SK-N-SH (cell line): Measurements from ENCODE around the gene PEX11G. TPM values are rescaled to one million over a fixed set of nuclear protein-coding genes. Genes with fewer than 3 reads are reported as not detected.

Experiments used
- CTCF ChIA-PET: fragments of 300-600, 350-600 bp; formaldehyde crosslinking; extraction: SDS; loops from one replicate; lab custom pipeline; 2021; lab: Yijun Ruan, JAX
- POLR2A ChIA-PET: fragments of 350-600 bp; sonication (Branson Sonifier 250); formaldehyde crosslinking; extraction: SDS; loops from one replicate; lab custom pipeline; 2020; ENCODE audit warnings: antibody characterized with exemption, inconsistent platforms; lab: Yijun Ruan, JAX
- DNase-seq: peaks from one replicate; pipeline ENCODE4 v3.0.0; 2012
- H2AFZ ChIP-seq: fragments of 200-600 bp; sonication (generic); 2 replicates; pipeline ENCODE4 v1.8.1; 2016; ENCODE audit warnings: antibody characterized with exemption, mild to moderate bottlenecking, low read depth
- H3F3A ChIP-seq: fragments of 200-600 bp; sonication (generic); replicated peaks from 2 replicates; pipeline ENCODE3; 2016; ENCODE audit warnings: antibody characterized with exemption, mild to moderate bottlenecking; ENCODE audit not compliant: insufficient read depth
- H3K27ac ChIP-seq, 2 experiments: fragments of 200-500 bp in 1 of 2; fragments of 200-600 bp in 1 of 2; sonication (Bioruptor generic) in 1 of 2; sonication (generic), shearing (Covaris generic) in 1 of 2; 2 replicates each; pipeline versions ENCODE4 v1.5.1 to v1.6.1; 2014 to 2016; ENCODE audit warnings: low read depth in 2 of 2, inconsistent platforms in 1 of 2, low read length in 1 of 2, mild to moderate bottlenecking in 1 of 2, mixed read lengths in 1 of 2
- H3K27me3 ChIP-seq: fragments of 200-600 bp; sonication (generic), shearing (Covaris generic); 2 replicates; pipeline ENCODE4 v1.6.1; 2016; ENCODE audit warnings: mixed run types; ENCODE audit not compliant: insufficient read depth
- H3K36me3 ChIP-seq, 2 experiments: fragments of 200-500 bp in 1 of 2; fragments of 200-600 bp in 1 of 2; sonication (Bioruptor generic) in 1 of 2; sonication (generic) in 1 of 2; replicated peaks in 1 of 2; 2 replicates each; pipeline versions ENCODE3 to v1.5.1; 2014 to 2016; ENCODE audit warnings: low read length in 1 of 2, mild to moderate bottlenecking in 1 of 2; ENCODE audit not compliant: insufficient read depth in 2 of 2, control insufficient read depth in 1 of 2
- H3K4me1 ChIP-seq, 2 experiments: fragments of 200-500 bp in 1 of 2; fragments of 200-600 bp in 1 of 2; sonication (Bioruptor generic) in 1 of 2; sonication (generic), shearing (Covaris generic) in 1 of 2; 2 replicates each; pipeline versions ENCODE4 v1.5.1 to v1.6.1; 2014 to 2016; ENCODE audit warnings: low read depth in 1 of 2, low read length in 1 of 2, mixed run types in 1 of 2; ENCODE audit not compliant: insufficient read depth in 2 of 2, control insufficient read depth in 1 of 2
- H3K4me2 ChIP-seq: fragments of 200-600 bp; sonication (generic), shearing (Covaris generic); 2 replicates; pipeline ENCODE4 v1.6.1; 2017; ENCODE audit warnings: mixed run types
- H3K4me3 ChIP-seq, 2 experiments: fragments of 200-500 bp in 1 of 2; fragments of 200-600 bp in 1 of 2; sonication (Bioruptor generic) in 1 of 2; sonication (generic), shearing (Covaris generic) in 1 of 2; 2 replicates each; pipeline versions ENCODE4 v1.5.1 to v1.8.1; 2014 to 2016; ENCODE audit warnings: low read depth in 2 of 2, inconsistent platforms in 1 of 2, low read length in 1 of 2, mild to moderate bottlenecking in 1 of 2, mixed read lengths in 1 of 2, moderate library complexity in 1 of 2
- H3K79me2 ChIP-seq: fragments of 200-600 bp; sonication (generic); 2 replicates; pipeline ENCODE4 v1.8.1; 2017; ENCODE audit warnings: mild to moderate bottlenecking; ENCODE audit not compliant: insufficient read depth
- H3K9ac ChIP-seq: fragments of 200-600 bp; sonication (generic); 2 replicates; pipeline ENCODE4 v1.6.1; 2017; ENCODE audit warnings: mixed run types
- H3K9me2 ChIP-seq: fragments of 200-600 bp; sonication (generic); 2 replicates; pipeline ENCODE4 v1.6.1; 2017; ENCODE audit warnings: mixed run types
- H3K9me3 ChIP-seq: fragments of 200-600 bp; sonication (generic); 2 replicates; pipeline ENCODE4 v1.6.1; 2017; ENCODE audit warnings: mixed run types, mild to moderate bottlenecking, moderate library complexity
- H4K20me1 ChIP-seq: fragments of 200-600 bp; sonication (generic); 2 replicates; pipeline ENCODE4 v1.6.1; 2017; ENCODE audit warnings: mild to moderate bottlenecking, mixed run types; ENCODE audit not compliant: insufficient read depth
- CHD2 ChIP-seq: fragments of 150-350 bp; IDR thresholded peaks from 2 replicates; pipeline ENCODE4 v1.6.1; 2018; ENCODE audit warnings: low read length; ENCODE audit not compliant: partially characterized antibody
- EP300 ChIP-seq, 2 experiments: IDR thresholded peaks; 2 replicates each; pipeline versions ENCODE4 v1.4.0 to v1.6.1; 2012; ENCODE audit warnings: borderline replicate concordance in 1 of 2, low read depth in 1 of 2, low read length in 1 of 2
- EZH2phosphoT487 ChIP-seq: fragments of 200-600 bp; sonication (generic); IDR thresholded peaks from 2 replicates; pipeline ENCODE4 v1.6.1; 2017; ENCODE audit warnings: low read depth, mixed run types, mild to moderate bottlenecking, antibody characterized with exemption, moderate library complexity, borderline replicate concordance
- FOSL2 ChIP-seq: IDR thresholded peaks from 2 replicates; pipeline ENCODE4 v1.4.0; 2012; ENCODE audit warnings: low read depth, mild to moderate bottlenecking, moderate library complexity, borderline replicate concordance
- FOXM1 ChIP-seq: IDR thresholded peaks from 2 replicates; pipeline ENCODE4 v1.4.0; 2012; ENCODE audit warnings: low read depth, mild to moderate bottlenecking
- GATA2 ChIP-seq: sonication (generic); formaldehyde crosslinking; IDR thresholded peaks from 2 replicates; pipeline ENCODE4 v1.5.0; 2020; ENCODE audit warnings: mild to moderate bottlenecking, missing genetic modification reagents
- NRF1 ChIP-seq: IDR thresholded peaks from 2 replicates; pipeline ENCODE4 v1.6.1; 2012; ENCODE audit warnings: low read depth, mild to moderate bottlenecking, low read length
- POLR2AphosphoS5 ChIP-seq: IDR thresholded peaks from 2 replicates; pipeline ENCODE4 v1.6.1; 2012; ENCODE audit warnings: low read depth, low read length
- RAD21 ChIP-seq: IDR thresholded peaks from 2 replicates; pipeline ENCODE4 v1.6.1; 2012; ENCODE audit warnings: mild to moderate bottlenecking, low read length
- RCOR1 ChIP-seq: fragments of 150-350 bp; IDR thresholded peaks from 2 replicates; pipeline ENCODE4 v1.6.1; 2017; ENCODE audit warnings: antibody characterized with exemption, low read length
- RFX5 ChIP-seq: IDR thresholded peaks from 2 replicates; pipeline ENCODE4 v1.6.1; 2012; ENCODE audit warnings: mild to moderate bottlenecking, improper control_type of control experiment, low read length
- RXRA ChIP-seq: IDR thresholded peaks from 2 replicates; pipeline ENCODE4 v1.4.0; 2012; ENCODE audit warnings: low read depth, mild to moderate bottlenecking, borderline replicate concordance
- SMC3 ChIP-seq: IDR thresholded peaks from 2 replicates; pipeline ENCODE4 v1.6.1; 2012; ENCODE audit warnings: low read depth, low read length, improper control_type of control experiment
- TAF1 ChIP-seq: IDR thresholded peaks from 2 replicates; pipeline ENCODE4 v1.6.1; 2012; ENCODE audit warnings: low read depth, mild to moderate bottlenecking, low read length, moderate library complexity, borderline replicate concordance
- YY1 ChIP-seq: IDR thresholded peaks from 2 replicates; pipeline ENCODE4 v1.4.0; 2012; ENCODE audit warnings: low read depth, mild to moderate bottlenecking
- WGBS: methylation state at CpG from one replicate; pipeline ENCODE4 v1.1.6; 2017; ENCODE audit warnings: low lambda C conversion rate; 5-methylcytosine and 5-hydroxymethylcytosine counted together
- polyA plus RNA-seq, 3 experiments: library from polyadenylated mRNA; depleted of rRNA; stranded (reverse); fragments of >200 nt; gene quantifications; 2 replicates each; pipeline ENCODE4 v1.2.3, GENCODE V29; 2012
- TF ChIP-seq, protein P1 (sequence below): IDR thresholded peaks from 2 replicates; pipeline ENCODE4 v1.4.0; 2012; ENCODE audit warnings: low read depth, borderline replicate concordance
- TF ChIP-seq, protein P2 (sequence below): IDR thresholded peaks from 2 replicates; pipeline ENCODE4 v1.4.0; 2012; ENCODE audit warnings: low read depth
- TF ChIP-seq, protein P3 (sequence below): fragments of 200-600 bp; sonication (generic); IDR thresholded peaks from 2 replicates; pipeline ENCODE4 v1.6.1; 2017; ENCODE audit warnings: antibody characterized with exemption, mild to moderate bottlenecking, moderate library complexity
- TF ChIP-seq, protein P4 (sequence below): IDR thresholded peaks from 2 replicates; pipeline ENCODE4 v1.4.0; 2012; ENCODE audit warnings: low read depth, borderline replicate concordance
- TF ChIP-seq, protein P5 (sequence below): fragments of 150-350 bp; IDR thresholded peaks from 2 replicates; pipeline ENCODE4 v1.6.1; 2016; ENCODE audit warnings: mild to moderate bottlenecking, low read depth, low read length

PEX11G gene
- polyA plus RNA-seq, 1 of the 3 experiments (the other 2 are of a cell fraction) = 6.1 TPM

DNA sequence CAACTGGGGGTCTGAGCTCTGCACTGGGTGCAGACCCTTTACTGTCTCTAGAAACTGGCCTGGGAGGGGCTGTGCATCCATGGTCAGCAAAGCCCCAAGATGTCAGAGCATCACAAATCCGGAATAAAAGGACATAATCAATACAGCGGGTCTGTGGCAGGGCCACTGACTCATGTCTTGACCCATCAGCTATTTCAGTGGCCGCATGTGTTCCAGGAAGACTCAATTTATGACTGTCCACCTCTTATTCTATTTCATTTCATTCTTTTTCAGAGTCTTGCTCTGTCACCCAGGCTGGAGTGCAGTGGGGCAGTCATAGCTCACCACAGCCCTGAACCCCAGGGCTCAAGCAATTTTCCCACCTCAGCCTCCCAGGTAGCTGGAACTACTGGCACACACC, 53.2 kb downstream of the PEX11G start:
- TF ChIP-seq RFX5 (no peak), POLR2AphosphoS5 (no peak), SMC3 (no peak), RCOR1 (no peak), FOXM1 (no peak), EP300 (IDR thresholded peaks at IDR 0.05; ENCODE audit: borderline replicate concordance in 1 of 2, low read depth in 1 of 2, low read length in 1 of 2) (no peak), EZH2phosphoT487 (no peak), FOSL2 (no peak), TAF1 (no peak), GATA2 (CRISPR knock-in tag) (no peak), RXRA (no peak), YY1 (no peak), RAD21 (no peak), NRF1 (no peak), CHD2 (no peak)
- TF ChIP-seq, protein P1, sequence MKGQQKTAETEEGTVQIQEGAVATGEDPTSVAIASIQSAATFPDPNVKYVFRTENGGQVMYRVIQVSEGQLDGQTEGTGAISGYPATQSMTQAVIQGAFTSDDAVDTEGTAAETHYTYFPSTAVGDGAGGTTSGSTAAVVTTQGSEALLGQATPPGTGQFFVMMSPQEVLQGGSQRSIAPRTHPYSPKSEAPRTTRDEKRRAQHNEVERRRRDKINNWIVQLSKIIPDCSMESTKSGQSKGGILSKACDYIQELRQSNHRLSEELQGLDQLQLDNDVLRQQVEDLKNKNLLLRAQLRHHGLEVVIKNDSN = no peak
- TF ChIP-seq, protein P2, sequence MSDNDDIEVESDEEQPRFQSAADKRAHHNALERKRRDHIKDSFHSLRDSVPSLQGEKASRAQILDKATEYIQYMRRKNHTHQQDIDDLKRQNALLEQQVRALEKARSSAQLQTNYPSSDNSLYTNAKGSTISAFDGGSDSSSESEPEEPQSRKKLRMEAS = no peak
- TF ChIP-seq, protein P3, sequence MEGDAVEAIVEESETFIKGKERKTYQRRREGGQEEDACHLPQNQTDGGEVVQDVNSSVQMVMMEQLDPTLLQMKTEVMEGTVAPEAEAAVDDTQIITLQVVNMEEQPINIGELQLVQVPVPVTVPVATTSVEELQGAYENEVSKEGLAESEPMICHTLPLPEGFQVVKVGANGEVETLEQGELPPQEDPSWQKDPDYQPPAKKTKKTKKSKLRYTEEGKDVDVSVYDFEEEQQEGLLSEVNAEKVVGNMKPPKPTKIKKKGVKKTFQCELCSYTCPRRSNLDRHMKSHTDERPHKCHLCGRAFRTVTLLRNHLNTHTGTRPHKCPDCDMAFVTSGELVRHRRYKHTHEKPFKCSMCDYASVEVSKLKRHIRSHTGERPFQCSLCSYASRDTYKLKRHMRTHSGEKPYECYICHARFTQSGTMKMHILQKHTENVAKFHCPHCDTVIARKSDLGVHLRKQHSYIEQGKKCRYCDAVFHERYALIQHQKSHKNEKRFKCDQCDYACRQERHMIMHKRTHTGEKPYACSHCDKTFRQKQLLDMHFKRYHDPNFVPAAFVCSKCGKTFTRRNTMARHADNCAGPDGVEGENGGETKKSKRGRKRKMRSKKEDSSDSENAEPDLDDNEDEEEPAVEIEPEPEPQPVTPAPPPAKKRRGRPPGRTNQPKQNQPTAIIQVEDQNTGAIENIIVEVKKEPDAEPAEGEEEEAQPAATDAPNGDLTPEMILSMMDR = no peak
- TF ChIP-seq, protein P4, sequence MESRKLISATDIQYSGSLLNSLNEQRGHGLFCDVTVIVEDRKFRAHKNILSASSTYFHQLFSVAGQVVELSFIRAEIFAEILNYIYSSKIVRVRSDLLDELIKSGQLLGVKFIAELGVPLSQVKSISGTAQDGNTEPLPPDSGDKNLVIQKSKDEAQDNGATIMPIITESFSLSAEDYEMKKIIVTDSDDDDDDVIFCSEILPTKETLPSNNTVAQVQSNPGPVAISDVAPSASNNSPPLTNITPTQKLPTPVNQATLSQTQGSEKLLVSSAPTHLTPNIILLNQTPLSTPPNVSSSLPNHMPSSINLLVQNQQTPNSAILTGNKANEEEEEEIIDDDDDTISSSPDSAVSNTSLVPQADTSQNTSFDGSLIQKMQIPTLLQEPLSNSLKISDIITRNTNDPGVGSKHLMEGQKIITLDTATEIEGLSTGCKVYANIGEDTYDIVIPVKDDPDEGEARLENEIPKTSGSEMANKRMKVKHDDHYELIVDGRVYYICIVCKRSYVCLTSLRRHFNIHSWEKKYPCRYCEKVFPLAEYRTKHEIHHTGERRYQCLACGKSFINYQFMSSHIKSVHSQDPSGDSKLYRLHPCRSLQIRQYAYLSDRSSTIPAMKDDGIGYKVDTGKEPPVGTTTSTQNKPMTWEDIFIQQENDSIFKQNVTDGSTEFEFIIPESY = no peak
- TF ChIP-seq, protein P5, sequence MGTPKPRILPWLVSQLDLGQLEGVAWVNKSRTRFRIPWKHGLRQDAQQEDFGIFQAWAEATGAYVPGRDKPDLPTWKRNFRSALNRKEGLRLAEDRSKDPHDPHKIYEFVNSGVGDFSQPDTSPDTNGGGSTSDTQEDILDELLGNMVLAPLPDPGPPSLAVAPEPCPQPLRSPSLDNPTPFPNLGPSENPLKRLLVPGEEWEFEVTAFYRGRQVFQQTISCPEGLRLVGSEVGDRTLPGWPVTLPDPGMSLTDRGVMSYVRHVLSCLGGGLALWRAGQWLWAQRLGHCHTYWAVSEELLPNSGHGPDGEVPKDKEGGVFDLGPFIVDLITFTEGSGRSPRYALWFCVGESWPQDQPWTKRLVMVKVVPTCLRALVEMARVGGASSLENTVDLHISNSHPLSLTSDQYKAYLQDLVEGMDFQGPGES = no peak
- CTCF ChIA-PET = interaction anchor here (1.0 kb wide), 1 partner anchor 68 kb away, joined by 3 read pairs; no protein-coding TSS in a partner anchor
- 95% methylated on average over 3 of the region's 3 CpGs for whole genome bisulfite sequencing

More for the DNA sequence above, 53.2 kb downstream of the PEX11G start:
- POLR2A ChIA-PET = no interaction called here
- Histone ChIP-seq H3F3A (no peaks in the 10 kb centered on the region), H3K36me3 (no peaks in the 10 kb centered on the region), H3K79me2 (no peaks in the 10 kb centered on the region), H4K20me1 (no peaks in the 10 kb centered on the region), H3K9me2 (no peaks in the 10 kb centered on the region), H3K9me3 (no peaks in the 10 kb centered on the region), H3K27me3 (no peaks in the 10 kb centered on the region), H3K9ac (no peak overlapping the region), H3K27ac (no peak overlapping the region), H3K4me2 (no peak overlapping the region), H3K4me3 (no peak overlapping the region), H3K4me1 (no peaks in the 10 kb centered on the region; a peak in 1 of 4 replicates), H2AFZ (no peak overlapping the region)
- no peak for DNase-seq
